Measurements from ENCODE around the gene ANTXR1.

DNA sequence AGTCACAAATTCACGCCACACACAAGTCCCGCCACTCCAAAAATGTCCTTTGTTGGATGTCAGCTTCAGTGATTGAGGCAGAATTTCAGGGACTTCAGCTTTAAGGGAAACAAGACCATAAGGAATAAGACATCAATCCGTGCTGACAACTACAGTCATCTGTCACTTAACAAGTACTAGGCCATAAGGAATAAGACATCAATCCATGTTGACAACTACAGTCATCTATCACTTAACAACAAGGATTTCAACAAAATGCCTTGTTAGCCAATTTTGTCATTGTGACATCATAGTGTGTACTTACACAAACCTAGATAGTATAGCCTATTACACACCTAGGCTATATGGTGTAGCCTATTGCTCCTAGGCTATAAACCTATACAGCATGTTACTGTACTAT lies 58.0 kb downstream of the ANTXR1 start:
- TF ChIP-seq EZH2phosphoT487 (IDR thresholded peaks at IDR 0.05; ENCODE audit: insufficient read depth, low read depth) (no peak), EZH2 (IDR thresholded peaks at IDR 0.05; ENCODE audit: insufficient read depth, poor library complexity, severe bottlenecking) (no peak)
